GM18505 (cell line): ENCODE measurements around the gene PPP1R15A.
"Not testable (repeated sequence)": the region's sequence is repeated elsewhere in the genome, so short reads cannot be mapped to it uniquely, and the experiment has no call there.

ENCODE experiments used
- ATAC-seq: cut with Tn5 transposase; IDR thresholded peaks from one replicate; pipeline ENCODE4 v1.9.1; 2021; ENCODE audit not compliant: unreplicated experiment
- POLR2A ChIP-seq: IDR thresholded peaks from 4 replicates; pipeline ENCODE4 v1.6.1; 2011; ENCODE audit warnings: borderline replicate concordance; ENCODE audit not compliant: insufficient read depth, insufficient read length; ENCODE audit errors: extremely low read depth

The PPP1R15A gene

DNA sequence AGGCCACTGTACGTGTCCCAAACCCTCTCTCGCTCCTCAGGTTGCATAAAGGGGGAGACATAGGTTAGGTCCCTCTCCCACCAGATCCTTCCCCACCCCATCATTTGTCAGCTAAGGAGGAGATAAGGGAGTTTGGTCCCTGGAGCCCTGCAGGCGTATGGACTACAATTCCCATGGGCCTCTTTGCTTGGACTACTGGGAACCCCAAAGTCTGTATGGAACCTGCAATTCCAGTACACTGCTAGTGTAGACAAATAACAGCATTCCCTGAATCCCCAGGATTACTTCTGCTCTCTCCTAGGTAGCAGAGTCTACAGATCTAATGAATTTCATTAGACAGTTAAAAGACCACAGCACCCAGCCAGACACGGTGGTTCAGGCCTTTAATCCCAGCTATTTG, 19.9 kb upstream of the PPP1R15A start:
- TF ChIP-seq POLR2A, result no peak
- ATAC-seq, result no peak

DNA sequence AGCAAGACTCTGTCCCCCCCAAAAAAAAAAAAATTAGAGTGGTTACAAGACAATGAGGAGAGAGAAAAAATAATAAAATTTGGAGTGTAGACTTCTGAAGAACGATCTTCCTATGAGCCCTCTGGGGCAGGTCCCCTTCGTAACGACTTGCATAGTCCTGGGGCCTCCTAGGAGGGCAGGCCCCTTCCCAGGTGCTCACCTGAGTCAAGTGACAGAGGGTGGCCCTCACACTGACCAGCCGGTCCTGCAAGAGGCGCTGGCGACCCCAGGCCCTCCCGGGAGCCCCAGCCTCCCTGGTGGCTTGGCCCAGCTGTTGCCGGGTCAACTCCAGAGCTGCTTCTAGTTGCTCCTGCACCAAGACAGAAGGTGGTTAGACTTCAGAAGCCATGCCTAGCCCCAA, 18.7 kb upstream of the PPP1R15A start:
- TF ChIP-seq POLR2A, result no peak
- ATAC-seq, result no peak

- no peak for TF ChIP-seq POLR2A
- ATAC-seq, result no peak
Measured at GRCh38 chr19:48854103-48854502, 18.1 kb upstream of the PPP1R15A start.

- no peak for ATAC-seq
- no peak for TF ChIP-seq POLR2A
Measured at GRCh38 chr19:48856921-48857320, 15.3 kb upstream of the PPP1R15A start.

- no peak for ATAC-seq
- TF ChIP-seq POLR2A, result peak; percentile 43
Measured at GRCh38 chr19:48858984-48859710, 13.1 kb upstream of the PPP1R15A start.

DNA sequence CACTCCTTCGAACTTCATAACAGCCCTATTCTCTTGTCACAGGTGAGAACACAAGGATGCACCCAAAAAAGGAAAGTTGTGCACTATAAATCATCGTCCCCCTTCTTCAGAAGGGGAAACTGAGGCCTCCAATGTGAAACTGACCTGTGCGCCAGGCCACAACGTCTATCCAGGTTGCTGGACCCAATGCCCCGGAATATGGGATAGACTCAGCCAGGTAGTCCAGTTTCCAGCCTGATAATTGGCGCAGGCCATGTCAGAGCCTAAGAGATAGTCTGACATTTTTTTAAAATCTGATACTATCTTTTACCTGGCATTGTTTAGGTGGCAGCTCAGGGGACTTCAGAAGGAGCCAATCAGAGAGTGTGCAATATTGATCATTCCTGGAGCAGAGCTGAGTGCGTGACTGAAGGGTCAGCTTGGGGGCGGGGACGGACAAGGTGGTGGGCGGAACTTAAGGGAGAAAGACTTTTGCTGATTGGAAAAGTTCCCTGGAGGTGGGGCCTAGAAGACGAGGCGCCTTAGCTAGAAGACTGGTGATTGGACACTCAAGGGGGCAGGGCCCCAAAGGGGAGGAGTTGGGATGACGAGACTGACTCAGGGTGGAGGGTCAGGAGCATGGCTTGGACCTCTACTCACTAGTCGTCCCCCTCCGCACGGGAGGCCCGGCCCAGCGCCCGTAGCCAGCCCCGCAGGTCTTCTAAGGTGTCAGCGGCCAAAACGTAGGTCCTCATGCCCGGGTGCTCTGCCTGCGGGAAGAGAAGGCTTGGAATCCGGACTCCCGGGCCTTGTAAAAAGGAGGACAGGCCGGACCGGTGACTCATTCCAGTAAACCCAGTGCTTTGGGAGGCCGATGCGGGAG, 12.3 kb upstream of the PPP1R15A start:
- TF ChIP-seq POLR2A, result no peak
- no peak for ATAC-seq

DNA sequence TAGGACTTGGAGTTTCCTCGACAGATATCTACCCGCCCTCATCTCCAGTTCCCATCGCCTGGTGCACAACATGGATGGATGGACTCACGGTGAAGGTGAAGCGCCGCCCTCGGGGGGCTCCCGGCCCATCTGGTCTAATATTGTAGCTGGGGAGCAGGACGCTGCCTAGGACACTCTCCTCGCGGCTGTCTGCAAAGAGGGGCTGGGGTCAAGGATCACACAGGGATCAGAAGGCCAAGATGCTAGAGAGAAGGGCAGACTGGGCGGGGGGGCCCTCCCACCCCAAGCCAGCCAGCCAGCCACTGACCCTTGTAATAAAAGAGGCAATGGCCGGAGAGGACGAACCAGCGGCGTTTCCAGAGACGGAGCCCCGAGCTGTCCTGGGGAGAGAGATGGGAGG, 10.9 kb upstream of the PPP1R15A start:
- ATAC-seq, result no peak
- TF ChIP-seq POLR2A, result no peak

- no peak for ATAC-seq
- no peak for TF ChIP-seq POLR2A
Measured at GRCh38 chr19:48862827-48863226, 9.4 kb upstream of the PPP1R15A start.

- no peak for TF ChIP-seq POLR2A
- ATAC-seq, result no peak
Measured at GRCh38 chr19:48866692-48867091, 5.5 kb upstream of the PPP1R15A start.

DNA sequence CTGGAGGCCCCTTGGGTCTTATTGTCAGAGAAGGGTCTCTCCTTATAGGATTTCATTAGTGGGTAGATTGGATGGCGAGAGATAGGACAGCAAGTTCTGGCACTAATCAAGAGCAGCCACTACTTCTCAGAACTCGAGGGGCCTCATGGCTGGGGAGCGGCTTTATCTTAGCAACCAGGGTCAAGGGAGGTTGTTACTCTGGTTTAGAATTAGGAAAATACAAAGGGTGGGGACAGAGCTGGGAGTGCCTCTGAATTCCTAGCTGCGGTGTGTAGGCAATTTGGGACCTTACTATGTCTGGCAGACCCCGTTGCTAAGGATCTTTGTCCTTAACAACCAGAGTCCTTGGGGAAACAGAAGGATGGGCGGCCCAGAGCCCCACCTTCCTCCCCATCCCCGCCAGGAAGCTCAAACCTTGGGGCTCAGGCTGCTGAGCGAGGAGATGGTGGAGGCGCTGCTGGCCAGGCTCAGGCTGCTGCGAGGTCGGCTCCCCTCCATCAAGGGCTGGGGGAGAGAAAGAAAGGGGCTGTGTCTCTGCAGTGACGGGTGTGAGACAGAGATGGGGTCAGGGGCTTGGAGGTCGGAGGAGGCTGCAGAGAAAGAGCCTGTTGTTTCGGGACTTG, 5.0 kb upstream of the PPP1R15A start:
- no peak for TF ChIP-seq POLR2A
- ATAC-seq, result no peak

DNA sequence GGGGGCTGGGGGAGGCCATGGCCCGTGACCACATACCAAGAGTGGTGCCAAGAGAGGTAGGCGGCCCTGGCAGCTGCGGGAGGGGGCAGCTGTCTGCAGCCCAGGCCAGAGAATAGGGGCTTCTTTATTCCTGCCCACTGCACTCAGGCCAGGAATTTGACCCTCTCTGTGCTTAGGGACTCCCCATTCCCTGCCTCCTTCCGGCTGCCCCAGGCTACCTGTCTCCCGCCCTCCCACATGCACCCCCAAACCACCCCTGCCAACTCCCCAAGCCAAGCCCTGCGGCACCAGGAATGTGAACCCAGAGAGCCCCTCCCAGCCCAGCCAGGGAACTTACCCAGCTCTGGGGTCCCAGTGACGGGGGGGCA, 4.5 kb upstream of the PPP1R15A start:
- TF ChIP-seq POLR2A, result no peak
- no peak for ATAC-seq

- ATAC-seq, result no peak
- TF ChIP-seq POLR2A, result no peak
Measured at GRCh38 chr19:48868114-48868886, 3.9 kb upstream of the PPP1R15A start, which contains the start of gene PLEKHA4. Gene PLEKHA4, minus strand, starts transcription at chr19:48868617. Its CDS starts 997 bp downstream, at chr19:48867620.

GRCh38 chr19:48870048-48870447, 2.2 kb upstream of the PPP1R15A start:
- TF ChIP-seq POLR2A, result no peak
- no peak for ATAC-seq

DNA sequence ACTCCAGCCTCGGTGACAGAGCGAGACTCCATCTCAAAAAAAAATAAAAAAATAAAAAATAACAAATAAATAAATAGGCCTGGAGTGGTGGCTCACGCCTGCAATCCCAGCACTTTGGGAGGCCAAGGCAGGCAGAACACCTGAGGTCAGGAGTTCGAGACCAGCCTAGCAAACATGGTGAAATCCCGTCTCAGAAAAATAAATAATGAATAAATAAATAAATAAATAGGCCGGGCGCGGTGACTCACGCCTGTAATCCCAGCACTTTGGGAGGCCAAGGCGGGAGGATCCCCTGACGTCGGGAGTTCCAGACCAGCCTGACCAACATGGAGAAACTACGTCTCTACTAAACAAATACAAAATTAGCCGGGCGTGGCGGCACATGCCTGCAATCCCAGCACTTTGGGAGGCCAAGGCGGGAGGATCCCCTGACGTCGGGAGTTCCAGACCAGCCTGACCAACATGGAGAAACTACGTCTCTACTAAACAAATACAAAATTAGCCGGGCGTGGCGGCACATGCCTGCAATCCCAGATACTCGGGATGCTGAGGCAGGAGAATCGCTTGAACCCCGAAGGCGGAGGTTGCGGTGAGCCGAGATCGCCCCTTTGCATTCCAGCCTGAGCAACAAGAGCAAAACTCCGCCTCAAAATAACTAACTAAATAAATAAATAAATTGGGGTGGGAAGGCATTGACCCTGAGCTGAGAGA, 595 bp upstream of the PPP1R15A start:
- not testable (repeated sequence) for ATAC-seq
